IgD-negative memory B cell (primary cell): ENCODE measurements around the gene PRPF8. TPM values are rescaled to one million over a fixed set of nuclear protein-coding genes. Genes with fewer than 3 reads are reported as not detected.

ENCODE experiments used
- H3K27ac Mint-ChIP-seq, 3 donors: one replicate each; pipeline ENCODE4 v1.8.0; 2020 to 2022; ENCODE audit warnings: mild to moderate bottlenecking in 3 of 3, mixed read lengths in 3 of 3, moderate library complexity in 1 of 3
- H3K27me3 Mint-ChIP-seq: one replicate; pipeline ENCODE4 v1.8.0; 2021; ENCODE audit warnings: mixed read lengths
- H3K36me3 Mint-ChIP-seq: one replicate; pipeline ENCODE4 v1.8.0; 2020; ENCODE audit warnings: mild to moderate bottlenecking, mixed read lengths
- H3K4me1 Mint-ChIP-seq, 3 donors: one replicate each; pipeline ENCODE4 v1.8.0; 2020 to 2022; ENCODE audit warnings: mixed read lengths in 3 of 3, mild to moderate bottlenecking in 1 of 3
- H3K4me3 Mint-ChIP-seq, 4 donors: one replicate each; pipeline ENCODE4 v1.8.0; 2020 to 2022; ENCODE audit warnings: mild to moderate bottlenecking in 4 of 4, mixed read lengths in 4 of 4, moderate library complexity in 3 of 4
- H3K9me3 Mint-ChIP-seq, 3 donors: one replicate each; pipeline ENCODE4 v1.8.0; 2020 to 2021; ENCODE audit warnings: mixed read lengths in 3 of 3, mild to moderate bottlenecking in 1 of 3
- polyA plus RNA-seq: library from polyadenylated mRNA; unstranded; fragments of 300-500 nt; fragmentation: Illumina TruSeq; gene quantifications from one replicate; pipeline ENCODE4 v1.2.3, GENCODE V29; 2021

The PRPF8 gene
- 156 TPM for polyA plus RNA-seq

DNA sequence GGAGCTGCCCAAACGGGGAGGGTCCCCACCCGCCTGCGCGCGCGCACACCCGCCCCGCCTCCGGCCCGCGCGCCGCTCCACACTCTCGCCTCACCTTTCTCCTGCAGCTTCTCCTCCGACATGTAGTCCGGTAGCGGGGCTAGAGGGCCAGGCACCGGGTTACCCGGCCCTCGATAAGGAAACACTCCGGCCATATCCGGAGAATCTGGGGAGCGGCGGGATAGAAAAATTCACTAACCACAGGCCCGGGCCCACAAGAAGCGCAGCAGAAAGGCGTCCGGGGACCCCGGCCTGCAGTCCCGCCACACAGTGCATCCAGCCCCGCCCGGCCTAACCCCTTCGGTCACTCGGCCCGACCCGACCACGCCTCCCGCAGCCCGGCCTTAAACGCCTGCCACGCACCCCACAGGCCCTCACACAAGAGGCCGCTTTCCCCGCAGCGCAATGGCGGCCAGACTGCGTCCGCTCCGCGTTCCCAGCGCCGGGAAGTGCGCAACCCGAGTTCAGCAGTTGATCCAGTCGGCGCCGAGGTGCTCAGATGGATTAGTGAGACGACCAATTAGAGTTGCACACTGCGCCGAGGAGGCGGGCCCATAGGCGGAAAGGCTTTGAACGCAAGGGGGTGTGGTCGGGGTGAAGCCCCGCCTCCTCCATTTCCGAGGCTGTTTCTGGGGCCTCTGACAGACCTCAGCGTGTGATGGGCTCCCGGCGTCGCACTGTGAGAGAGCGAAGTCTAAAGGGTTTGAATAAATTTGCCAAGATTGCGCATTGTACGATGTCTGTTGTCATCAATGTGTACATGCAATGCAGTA is at the start of gene PRPF8:
TSS of gene PRPF8 (minus strand) at position 490 of the 812 bp plus-strand sequence. CDS start at position 194, 296 bp downstream.
- Mint-ChIP-seq H3K4me3 (peak within 1 kb of the TSS; percentile 97 to 99 (median 99)), H3K9me3 (no peaks in the 10 kb centered on the region), H3K4me1 (peaks cover 18 to 25% (median 23%) of the 10 kb centered on the region in 3 donors), H3K27me3 (no peaks in the 10 kb centered on the region), H3K36me3 (peaks cover 8% of the 10 kb centered on the region), H3K27ac (peak within 1 kb of the TSS; percentile 90 to 98 (median 97))

DNA sequence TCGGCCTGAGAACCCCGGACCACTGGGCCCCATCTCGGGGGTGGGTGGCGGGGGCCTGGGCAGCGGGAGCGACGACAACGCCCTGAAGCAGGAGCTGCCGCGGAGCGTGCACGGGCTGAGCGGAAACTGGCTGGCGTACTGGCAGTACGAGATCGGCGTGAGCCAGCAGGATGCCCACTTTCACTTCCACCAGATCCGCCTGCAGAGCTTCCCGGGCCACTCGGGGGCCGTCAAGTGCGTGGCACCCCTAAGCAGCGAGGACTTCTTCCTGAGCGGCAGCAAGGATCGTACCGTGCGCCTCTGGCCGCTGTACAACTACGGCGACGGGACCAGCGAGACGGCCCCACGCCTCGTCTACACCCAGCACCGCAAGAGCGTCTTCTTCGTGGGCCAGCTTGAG is 49.1 kb upstream of the PRPF8 start:
- Mint-ChIP-seq H3K27ac (peak overlapping the region; percentile 39 to 81 (median 57)), H3K4me1 (peaks cover 5 to 17% (median 16%) of the 10 kb centered on the region in 3 donors), H3K9me3 (no peaks in the 10 kb centered on the region), H3K36me3 (peaks cover 8% of the 10 kb centered on the region), H3K27me3 (no peaks in the 10 kb centered on the region), H3K4me3 (peak overlapping the region; percentile 32 to 85 (median 52))

DNA sequence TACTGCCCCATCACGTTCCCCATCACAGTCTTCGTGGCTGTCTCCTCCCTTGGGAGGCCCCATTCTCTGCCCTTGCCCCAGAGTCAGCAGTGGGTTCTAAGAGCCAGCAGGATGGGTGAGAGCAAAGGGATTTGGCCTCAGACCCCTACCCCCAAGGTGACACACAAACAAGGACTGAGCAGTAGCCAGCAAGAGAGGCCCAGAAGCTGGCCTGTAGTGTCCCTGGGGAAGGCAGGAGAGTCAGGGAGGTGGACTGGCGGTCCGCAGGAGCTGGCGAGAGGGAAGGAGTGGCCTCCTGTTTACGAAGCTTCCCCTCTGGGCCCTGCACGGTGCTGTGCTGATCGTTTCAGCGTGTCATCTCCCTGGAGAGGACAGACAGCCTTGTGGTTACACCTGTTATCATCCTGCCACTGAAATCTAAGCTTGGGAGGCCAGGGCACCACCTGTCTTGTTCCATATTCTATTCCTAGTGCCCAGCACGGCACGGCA is 48.2 kb upstream of the PRPF8 start:
- peak overlapping the region; percentile 69 to 94 (median 80) for H3K27ac Mint-ChIP-seq
- no peaks in the 10 kb centered on the region for H3K27me3 Mint-ChIP-seq
- H3K4me3 Mint-ChIP-seq = peak overlapping the region in 3 of 4 donors; percentile 2 to 51 (median 38)
- peaks cover 8% of the 10 kb centered on the region for H3K36me3 Mint-ChIP-seq
- H3K4me1 Mint-ChIP-seq = peaks cover 5 to 22% (median 18%) of the 10 kb centered on the region in 3 donors
- H3K9me3 Mint-ChIP-seq = no peaks in the 10 kb centered on the region

DNA sequence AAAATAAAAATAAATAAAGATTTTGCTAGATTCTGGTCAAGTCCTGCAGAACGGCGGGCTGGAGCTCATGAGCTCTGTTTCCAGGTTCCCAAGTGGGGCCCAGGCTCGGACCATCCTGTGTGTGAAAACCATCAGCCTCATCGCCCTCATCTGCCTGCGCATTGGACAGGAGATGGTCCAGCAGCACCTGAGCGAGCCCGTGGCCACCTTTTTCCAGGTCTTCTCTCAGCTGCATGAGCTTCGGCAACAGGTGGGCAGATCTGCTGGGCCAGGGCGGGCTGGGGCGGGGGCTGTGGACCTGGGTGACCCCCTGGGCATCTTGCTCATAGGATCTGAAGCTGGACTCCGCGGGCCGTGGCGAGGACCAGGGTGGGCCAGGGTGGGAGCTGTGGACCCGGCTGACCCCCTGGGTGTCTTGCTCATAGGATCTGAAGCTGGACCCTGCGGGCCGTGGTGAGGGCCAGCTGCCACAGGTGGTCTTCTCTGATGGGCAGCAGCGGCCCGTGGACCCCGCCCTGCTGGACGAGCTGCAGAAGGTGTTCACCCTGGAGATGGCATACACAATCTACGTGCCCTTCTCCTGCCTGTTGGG is 47.7 kb upstream of the PRPF8 start:
- Mint-ChIP-seq H3K4me1 (peaks cover 5 to 22% (median 18%) of the 10 kb centered on the region in 3 donors), H3K36me3 (peaks cover 8% of the 10 kb centered on the region), H3K9me3 (no peaks in the 10 kb centered on the region), H3K27me3 (no peaks in the 10 kb centered on the region), H3K27ac (peak overlapping the region; percentile 69 to 94 (median 80)), H3K4me3 (peak overlapping the region in 2 of 4 donors; percentile 2 to 38)

DNA sequence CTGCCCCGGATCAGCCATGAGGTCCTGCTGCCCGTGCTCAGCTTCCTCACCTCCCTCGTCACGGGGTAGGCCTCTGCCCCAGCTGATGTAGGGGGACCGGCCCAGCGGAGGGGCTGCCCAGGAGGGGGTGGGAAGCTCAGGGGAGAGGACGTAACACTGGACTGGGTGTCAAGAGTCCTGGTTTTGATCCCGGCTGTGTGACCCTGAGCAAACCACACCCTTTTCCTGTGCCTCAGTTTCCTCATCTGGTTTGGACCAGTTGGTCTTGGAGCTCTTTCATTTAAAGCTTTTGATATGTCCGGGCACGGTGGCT is 46.5 kb upstream of the PRPF8 start:
- no peaks in the 10 kb centered on the region for H3K27me3 Mint-ChIP-seq
- peak overlapping the region in 1 of 3 donors; percentile 51 for H3K27ac Mint-ChIP-seq
- H3K9me3 Mint-ChIP-seq = no peaks in the 10 kb centered on the region
- H3K4me3 Mint-ChIP-seq = no peak overlapping the region
- peaks cover 6% of the 10 kb centered on the region for H3K36me3 Mint-ChIP-seq
- peaks cover 5 to 22% (median 18%) of the 10 kb centered on the region in 3 donors for H3K4me1 Mint-ChIP-seq

DNA sequence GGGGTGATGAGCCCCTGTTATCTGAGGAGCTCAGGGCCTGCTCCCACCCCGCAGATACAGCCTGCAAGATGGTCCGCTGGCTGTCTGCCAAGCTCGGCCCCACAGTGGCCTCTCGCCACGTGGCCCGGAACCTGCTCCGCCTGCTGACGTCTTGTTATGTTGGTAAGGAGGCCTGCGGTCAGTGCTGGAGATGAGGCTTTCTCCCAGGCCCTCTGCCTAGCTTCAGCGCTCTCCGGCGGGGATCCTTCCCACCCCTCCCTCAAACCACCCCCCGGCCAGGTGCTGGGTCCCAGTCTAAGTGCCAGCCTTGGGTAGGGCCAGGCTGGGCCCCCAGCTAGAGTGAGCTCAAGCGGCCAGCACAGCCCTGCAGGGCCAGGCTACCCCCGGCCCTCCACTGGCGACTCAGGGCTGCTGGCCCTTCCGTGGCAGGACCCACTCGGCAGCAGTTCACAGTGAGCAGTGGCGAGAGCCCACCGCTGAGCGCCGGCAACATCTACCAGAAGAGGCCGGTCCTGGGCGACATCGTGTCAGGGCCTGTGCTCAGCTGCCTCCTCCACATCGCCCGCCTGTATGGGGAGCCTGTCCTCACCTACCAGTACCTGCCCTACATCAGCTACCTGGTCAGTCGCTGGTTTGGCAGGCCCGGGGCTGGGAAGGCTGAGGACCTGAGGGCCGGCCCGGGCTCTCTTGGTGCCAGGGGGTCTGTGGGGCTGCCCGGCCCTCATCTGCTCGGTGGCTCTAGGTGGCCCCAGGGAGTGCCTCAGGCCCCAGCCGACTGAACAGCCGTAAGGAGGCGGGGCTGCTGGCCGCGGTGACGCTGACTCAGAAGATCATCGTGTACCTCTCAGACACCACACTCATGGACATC is 45.9 kb upstream of the PRPF8 start:
- Mint-ChIP-seq H3K4me1 (peaks cover 5 to 24% (median 20%) of the 10 kb centered on the region in 3 donors), H3K4me3 (no peak overlapping the region), H3K9me3 (no peaks in the 10 kb centered on the region), H3K27ac (peak overlapping the region in 1 of 3 donors; percentile 51), H3K27me3 (no peaks in the 10 kb centered on the region), H3K36me3 (peaks cover 4% of the 10 kb centered on the region)

DNA sequence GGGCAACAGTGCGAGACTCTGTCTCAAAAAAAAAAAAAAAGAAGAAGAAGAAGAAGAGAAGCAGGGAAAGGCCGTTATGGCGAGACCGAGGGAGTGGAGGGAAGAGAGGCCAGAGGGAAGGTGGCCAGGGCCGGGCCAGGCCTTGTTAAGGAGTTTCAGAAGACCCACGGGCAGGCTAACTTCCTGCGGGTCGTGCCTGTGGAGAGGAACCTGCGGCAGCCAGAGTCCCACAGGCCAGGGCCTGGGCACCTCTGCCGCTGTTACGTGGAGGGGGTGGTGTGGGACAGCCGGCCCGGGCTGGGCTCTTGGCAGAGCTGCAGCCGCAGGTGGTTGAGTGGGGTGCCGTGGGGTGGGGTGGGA is 45.3 kb upstream of the PRPF8 start:
- peak overlapping the region in 1 of 3 donors; percentile 67 for H3K27ac Mint-ChIP-seq
- peak overlapping the region in 3 of 4 donors; percentile 24 to 73 (median 45) for H3K4me3 Mint-ChIP-seq
- H3K9me3 Mint-ChIP-seq = no peaks in the 10 kb centered on the region
- H3K36me3 Mint-ChIP-seq = peaks cover 4% of the 10 kb centered on the region
- H3K27me3 Mint-ChIP-seq = no peaks in the 10 kb centered on the region
- H3K4me1 Mint-ChIP-seq = peaks cover 5 to 24% (median 23%) of the 10 kb centered on the region in 3 donors

DNA sequence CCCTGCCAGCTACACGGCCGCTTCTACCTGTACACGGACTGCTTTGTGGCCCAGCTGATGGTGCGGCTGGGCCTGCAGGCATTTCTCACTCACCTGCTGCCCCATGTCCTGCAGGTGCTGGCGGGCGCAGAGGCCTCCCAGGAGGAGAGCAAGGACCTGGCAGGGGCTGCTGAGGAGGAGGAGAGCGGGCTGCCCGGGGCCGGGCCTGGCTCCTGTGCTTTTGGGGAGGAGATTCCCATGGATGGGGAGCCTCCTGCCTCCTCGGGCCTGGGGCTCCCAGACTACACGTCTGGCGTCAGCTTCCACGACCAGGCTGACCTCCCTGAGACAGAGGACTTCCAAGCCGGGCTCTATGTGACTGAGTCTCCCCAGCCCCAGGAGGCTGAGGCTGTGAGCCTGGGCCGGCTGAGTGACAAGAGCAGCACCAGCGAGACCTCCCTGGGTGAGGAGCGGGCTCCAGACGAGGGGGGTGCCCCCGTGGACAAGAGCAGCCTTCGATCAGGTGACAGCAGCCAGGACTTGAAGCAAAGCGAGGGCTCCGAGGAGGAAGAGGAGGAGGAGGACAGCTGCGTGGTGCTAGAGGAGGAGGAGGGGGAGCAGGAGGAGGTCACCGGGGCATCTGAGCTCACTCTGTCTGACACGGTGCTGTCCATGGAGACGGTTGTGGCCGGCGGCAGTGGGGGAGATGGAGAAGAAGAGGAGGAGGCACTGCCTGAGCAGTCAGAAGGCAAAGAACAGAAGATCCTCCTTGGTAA is 43.4 kb upstream of the PRPF8 start:
- H3K27ac Mint-ChIP-seq = peak overlapping the region; percentile 62 to 67 (median 63)
- no peaks in the 10 kb centered on the region for H3K27me3 Mint-ChIP-seq
- peak overlapping the region in 2 of 4 donors; percentile 32 to 38 for H3K4me3 Mint-ChIP-seq
- H3K36me3 Mint-ChIP-seq = peaks cover 1% of the 10 kb centered on the region
- H3K4me1 Mint-ChIP-seq = peaks cover 5 to 24% (median 21%) of the 10 kb centered on the region in 3 donors
- H3K9me3 Mint-ChIP-seq = no peaks in the 10 kb centered on the region

DNA sequence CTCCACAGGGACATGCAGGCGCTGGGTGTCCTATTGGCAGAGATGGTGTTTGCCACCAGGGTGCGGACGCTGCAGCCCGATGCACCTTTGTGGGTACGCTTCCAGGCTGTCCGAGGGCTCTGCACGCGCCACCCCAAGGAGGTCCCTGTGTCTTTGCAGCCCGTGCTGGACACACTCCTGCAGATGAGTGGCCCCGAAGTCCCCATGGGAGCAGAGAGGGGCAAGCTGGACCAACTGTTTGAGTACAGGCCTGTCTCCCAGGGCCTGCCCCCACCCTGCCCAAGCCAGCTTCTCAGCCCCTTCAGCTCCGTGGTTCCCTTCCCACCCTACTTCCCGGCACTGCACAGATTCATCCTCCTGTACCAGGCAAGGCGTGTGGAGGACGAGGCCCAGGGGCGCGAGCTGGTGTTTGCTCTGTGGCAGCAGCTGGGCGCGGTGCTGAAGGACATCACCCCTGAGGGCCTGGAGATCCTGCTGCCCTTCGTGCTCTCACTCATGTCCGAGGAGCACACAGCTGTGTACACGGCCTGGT is 42.7 kb upstream of the PRPF8 start:
- peak overlapping the region in 1 of 3 donors; percentile 67 for H3K27ac Mint-ChIP-seq
- H3K36me3 Mint-ChIP-seq = peaks cover 2% of the 10 kb centered on the region
- H3K4me1 Mint-ChIP-seq = peaks cover 7 to 27% (median 21%) of the 10 kb centered on the region in 3 donors
- peak overlapping the region in 1 of 4 donors; percentile 71 for H3K4me3 Mint-ChIP-seq
- no peaks in the 10 kb centered on the region for H3K9me3 Mint-ChIP-seq
- H3K27me3 Mint-ChIP-seq = no peaks in the 10 kb centered on the region

DNA sequence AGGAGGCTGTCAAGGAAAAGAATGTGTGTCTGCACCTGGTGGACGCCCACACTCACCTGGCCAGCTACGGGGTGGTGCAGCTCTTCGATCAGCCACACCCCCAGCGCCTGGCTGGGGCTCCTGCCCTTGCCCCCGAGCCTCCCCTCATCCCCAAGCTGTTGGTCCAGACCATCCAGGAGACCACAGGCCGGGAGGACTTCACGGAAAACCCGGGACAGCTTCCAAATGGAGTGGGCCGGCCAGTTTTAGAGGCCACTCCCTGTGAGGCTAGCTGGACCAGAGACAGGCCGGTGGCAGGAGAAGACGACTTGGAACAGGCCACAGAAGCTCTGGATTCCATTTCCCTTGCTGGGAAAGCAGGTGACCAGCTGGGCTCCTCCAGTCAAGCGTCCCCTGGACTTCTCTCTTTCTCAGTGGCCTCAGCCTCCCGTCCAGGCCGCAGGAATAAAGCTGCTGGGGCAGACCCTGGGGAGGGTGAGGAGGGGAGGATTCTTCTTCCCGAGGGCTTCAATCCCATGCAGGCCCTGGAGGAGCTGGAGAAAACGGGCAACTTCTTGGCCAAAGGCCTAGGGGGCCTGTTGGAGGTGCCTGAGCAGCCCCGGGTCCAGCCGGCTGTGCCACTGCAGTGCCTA is 42.1 kb upstream of the PRPF8 start:
- Mint-ChIP-seq H3K27ac (peak overlapping the region in 1 of 3 donors; percentile 67), H3K27me3 (no peaks in the 10 kb centered on the region), H3K4me1 (peaks cover 12 to 29% (median 21%) of the 10 kb centered on the region in 3 donors), H3K4me3 (peak overlapping the region in 2 of 4 donors; percentile 43 to 71), H3K36me3 (peaks cover 2% of the 10 kb centered on the region), H3K9me3 (no peaks in the 10 kb centered on the region)

DNA sequence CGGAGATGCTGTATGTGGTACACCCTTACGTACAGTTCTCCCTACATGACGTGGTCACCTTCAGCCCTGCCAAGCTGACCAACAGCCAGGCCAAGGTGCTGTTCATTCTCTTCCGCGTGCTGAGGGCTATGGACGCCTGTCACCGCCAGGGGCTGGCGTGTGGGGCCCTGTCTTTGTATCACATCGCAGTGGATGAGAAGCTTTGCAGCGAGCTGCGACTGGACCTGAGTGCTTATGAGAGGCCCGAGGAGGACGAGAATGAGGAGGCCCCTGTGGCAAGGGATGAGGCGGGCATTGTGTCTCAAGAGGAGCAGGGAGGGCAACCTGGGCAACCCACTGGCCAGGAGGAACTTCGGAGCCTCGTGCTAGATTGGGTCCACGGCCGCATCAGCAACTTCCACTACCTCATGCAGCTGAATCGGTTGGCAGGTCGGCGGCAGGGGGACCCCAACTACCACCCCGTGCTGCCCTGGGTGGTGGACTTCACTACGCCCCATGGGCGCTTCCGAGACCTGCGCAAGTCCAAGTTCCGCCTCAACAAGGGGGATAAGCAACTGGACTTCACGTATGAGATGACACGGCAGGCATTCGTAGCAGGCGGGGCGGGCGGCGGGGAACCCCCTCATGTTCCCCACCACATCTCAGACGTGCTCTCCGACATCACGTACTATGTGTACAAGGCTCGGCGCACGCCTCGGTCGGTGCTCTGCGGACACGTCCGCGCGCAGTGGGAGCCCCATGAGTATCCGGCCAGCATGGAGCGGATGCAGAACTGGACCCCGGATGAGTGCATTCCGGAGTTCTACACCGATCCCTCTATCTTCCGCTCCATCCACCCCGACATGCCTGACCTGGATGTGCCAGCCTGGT is 41.2 kb upstream of the PRPF8 start:
- H3K4me1 Mint-ChIP-seq = peaks cover 12 to 29% (median 23%) of the 10 kb centered on the region in 3 donors
- peak overlapping the region; percentile 76 to 89 (median 81) for H3K4me3 Mint-ChIP-seq
- no peaks in the 10 kb centered on the region for H3K9me3 Mint-ChIP-seq
- peak overlapping the region in 2 of 3 donors; percentile 78 to 89 for H3K27ac Mint-ChIP-seq
- H3K27me3 Mint-ChIP-seq = no peaks in the 10 kb centered on the region
- H3K36me3 Mint-ChIP-seq = peaks cover 2% of the 10 kb centered on the region

DNA sequence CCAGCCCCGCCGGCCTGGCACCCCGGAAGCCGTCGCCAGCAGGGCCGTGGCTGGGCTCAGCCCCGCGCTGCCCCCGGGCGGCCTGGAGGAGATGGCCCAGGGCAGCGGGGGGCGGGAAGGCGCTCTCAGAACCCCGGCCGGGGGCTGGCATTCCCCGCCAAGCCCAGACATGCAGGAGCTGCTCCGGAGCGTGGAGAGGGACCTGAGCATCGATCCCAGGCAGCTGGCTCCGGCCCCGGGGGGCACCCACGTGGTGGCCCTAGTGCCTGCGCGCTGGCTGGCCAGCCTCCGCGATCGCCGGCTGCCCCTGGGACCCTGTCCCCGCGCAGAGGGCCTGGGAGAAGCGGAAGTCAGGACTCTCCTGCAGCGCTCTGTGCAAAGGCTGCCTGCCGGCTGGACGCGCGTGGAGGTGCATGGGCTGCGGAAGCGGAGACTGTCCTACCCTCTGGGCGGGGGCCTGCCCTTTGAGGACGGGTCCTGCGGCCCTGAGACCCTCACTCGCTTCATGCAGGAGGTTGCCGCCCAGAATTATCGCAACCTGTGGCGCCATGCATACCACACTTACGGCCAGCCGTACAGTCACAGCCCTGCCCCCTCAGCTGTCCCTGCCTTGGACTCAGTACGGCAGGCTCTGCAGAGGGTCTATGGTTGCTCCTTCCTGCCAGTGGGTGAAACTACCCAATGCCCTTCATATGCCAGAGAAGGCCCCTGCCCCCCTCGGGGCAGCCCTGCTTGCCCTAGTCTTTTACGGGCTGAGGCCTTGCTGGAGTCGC is 40.4 kb upstream of the PRPF8 start:
- peak overlapping the region; percentile 76 to 89 (median 81) for H3K4me3 Mint-ChIP-seq
- no peaks in the 10 kb centered on the region for H3K27me3 Mint-ChIP-seq
- H3K9me3 Mint-ChIP-seq = no peaks in the 10 kb centered on the region
- H3K27ac Mint-ChIP-seq = peak overlapping the region; percentile 27 to 89 (median 78)
- peaks cover 2% of the 10 kb centered on the region for H3K36me3 Mint-ChIP-seq
- peaks cover 12 to 32% (median 26%) of the 10 kb centered on the region in 3 donors for H3K4me1 Mint-ChIP-seq
